IMR-90 (cell line): ENCODE results near the gene ABL1. TPM values are rescaled to one million over a fixed set of nuclear protein-coding genes. Genes with fewer than 3 reads are reported as not detected.

Source experiments
- ATAC-seq: fragments of 200-7000 bp; cut with Tn5 transposase; 2 replicates; pipeline ENCODE4 v1.9.1; 2020; ENCODE audit warnings: low read depth, mild to moderate bottlenecking, moderate library complexity
- BruUV-seq: library from RNA; stranded (reverse); fragments of 400-500 nt; replicated peaks from 2 replicates; lab custom pipeline; 2021; lab: Mats Ljungman, UMichigan
- CTCF ChIA-PET: fragments of 300-600 bp; formaldehyde crosslinking; extraction: SDS; loops from one replicate; lab custom pipeline; 2021; ENCODE audit warnings: antibody characterized with exemption; lab: Yijun Ruan, JAX
- POLR2A ChIA-PET: fragments of 300-600 bp; sonication (Branson Sonifier 250); formaldehyde crosslinking; loops from one replicate; lab custom pipeline; 2022; ENCODE audit warnings: antibody characterized with exemption; ENCODE audit not compliant: unreplicated experiment; lab: Charles Lee
- DNase-seq: peaks from one replicate; pipeline ENCODE4 v3.0.0; 2013
- H2AFZ ChIP-seq: replicated peaks from 2 replicates; pipeline ENCODE3; 2013; ENCODE audit warnings: low read length, mild to moderate bottlenecking; ENCODE audit not compliant: poor library complexity
- H2AK5ac ChIP-seq: 2 replicates; pipeline ENCODE4 v1.6.1; 2013; ENCODE audit warnings: low read depth, low read length, inconsistent platforms
- H2AK9ac ChIP-seq: replicated peaks from 2 replicates; pipeline ENCODE3; 2013; ENCODE audit warnings: mild to moderate bottlenecking, low read depth, low read length, moderate library complexity; ENCODE audit not compliant: poor library complexity
- H2BK120ac ChIP-seq: 2 replicates; pipeline ENCODE4 v1.6.1; 2013; ENCODE audit warnings: low read depth, low read length, inconsistent platforms
- H2BK15ac ChIP-seq: 3 replicates; pipeline ENCODE4 v1.6.1; 2013; ENCODE audit warnings: low read depth, low read length, inconsistent platforms
- H2BK20ac ChIP-seq: 2 replicates; pipeline ENCODE4 v1.6.1; 2013; ENCODE audit warnings: low read depth, mild to moderate bottlenecking, inconsistent platforms, low read length, moderate library complexity
- H2BK5ac ChIP-seq: 2 replicates; pipeline ENCODE4 v1.6.1; 2013; ENCODE audit warnings: mild to moderate bottlenecking, low read depth, low read length, inconsistent platforms; ENCODE audit not compliant: poor library complexity, severe bottlenecking
- H3K14ac ChIP-seq: replicated peaks from 2 replicates; pipeline ENCODE4 v1.6.1; 2013; ENCODE audit warnings: low read depth, low read length, inconsistent platforms
- H3K18ac ChIP-seq: 2 replicates; pipeline ENCODE4 v1.6.1; 2013; ENCODE audit warnings: low read depth, low read length, control low read depth
- H3K23ac ChIP-seq: 2 replicates; pipeline ENCODE4 v1.6.1; 2013; ENCODE audit warnings: low read depth, low read length, inconsistent platforms
- H3K27ac ChIP-seq: 2 replicates; pipeline ENCODE4 v1.5.1; 2013; ENCODE audit warnings: mild to moderate bottlenecking, control low read depth, low read length; ENCODE audit not compliant: insufficient read depth
- H3K27me3 ChIP-seq: 2 replicates; pipeline ENCODE4 v1.6.1; 2013; ENCODE audit warnings: low read length; ENCODE audit not compliant: control insufficient read depth, insufficient read depth
- H3K36me3 ChIP-seq: 2 replicates; pipeline ENCODE4 v1.6.1; 2013; ENCODE audit warnings: low read length, mixed read lengths; ENCODE audit not compliant: control insufficient read depth, insufficient read depth
- H3K4ac ChIP-seq: 2 replicates; pipeline ENCODE4 v1.6.1; 2013; ENCODE audit warnings: low read depth, low read length, inconsistent platforms
- H3K4me1 ChIP-seq: 2 replicates; pipeline ENCODE4 v1.6.1; 2013; ENCODE audit warnings: low read length, mixed read lengths; ENCODE audit not compliant: control insufficient read depth, insufficient read depth
- H3K4me2 ChIP-seq: 2 replicates; pipeline ENCODE4 v1.6.1; 2013; ENCODE audit warnings: low read depth, mild to moderate bottlenecking, control low read depth, low read length, moderate library complexity
- H3K4me3 ChIP-seq: 2 replicates; pipeline ENCODE4 v1.5.1; 2013; ENCODE audit warnings: low read depth, mild to moderate bottlenecking, control low read depth, low read length, moderate library complexity; ENCODE audit not compliant: insufficient read depth
- H3K56ac ChIP-seq: 2 replicates; pipeline ENCODE4 v1.6.1; 2013; ENCODE audit warnings: low read length, inconsistent platforms; ENCODE audit not compliant: insufficient read depth; ENCODE audit errors: extremely low read depth
- H3K79me1 ChIP-seq, 2 experiments: 2 replicates each; pipeline ENCODE4 v1.6.1; 2013; ENCODE audit warnings: low read length in 2 of 2, inconsistent platforms in 1 of 2, low read depth in 1 of 2
- H3K9ac ChIP-seq: 2 replicates; pipeline ENCODE4 v1.6.1; 2013; ENCODE audit warnings: low read depth, low read length, control low read depth
- H3K9me1 ChIP-seq: 2 replicates; pipeline ENCODE4 v1.6.1; 2013; ENCODE audit warnings: low read length, inconsistent platforms; ENCODE audit not compliant: insufficient read depth
- H3K9me3 ChIP-seq: 2 replicates; pipeline ENCODE4 v1.6.1; 2013; ENCODE audit warnings: low read length; ENCODE audit not compliant: control insufficient read depth, insufficient read depth
- H4K20me1 ChIP-seq: 2 replicates; pipeline ENCODE4 v1.6.1; 2013; ENCODE audit warnings: low read length, inconsistent platforms; ENCODE audit not compliant: insufficient read depth
- H4K5ac ChIP-seq: 2 replicates; pipeline ENCODE4 v1.6.1; 2013; ENCODE audit warnings: mild to moderate bottlenecking, low read depth, low read length, control low read depth
- H4K8ac ChIP-seq, 2 experiments: 2 replicates each; pipeline ENCODE4 v1.6.1; 2013; ENCODE audit warnings: low read depth in 2 of 2, low read length in 2 of 2, control low read depth in 1 of 2, inconsistent platforms in 1 of 2
- H4K91ac ChIP-seq: 2 replicates; pipeline ENCODE4 v1.6.1; 2013; ENCODE audit warnings: low read depth, low read length, inconsistent platforms; ENCODE audit not compliant: insufficient read depth
- BHLHE40 ChIP-seq: fragments of 150-350 bp; IDR thresholded peaks from 2 replicates; pipeline ENCODE4 v1.6.1; 2016; ENCODE audit warnings: mild to moderate bottlenecking, low read depth, low read length
- CEBPB ChIP-seq: IDR thresholded peaks from 2 replicates; pipeline ENCODE4 v1.6.1; 2012; ENCODE audit warnings: low read depth, low read length, improper control_type of control experiment
- CHD1 ChIP-seq: IDR thresholded peaks from 2 replicates; pipeline ENCODE4 v1.6.1; 2012; ENCODE audit warnings: low read depth, low read length, improper control_type of control experiment
- FOS ChIP-seq: fragments of 150-350 bp; IDR thresholded peaks from 2 replicates; pipeline ENCODE4 v1.6.1; 2016; ENCODE audit warnings: low read depth, low read length
- MAFK ChIP-seq: IDR thresholded peaks from 2 replicates; pipeline ENCODE4 v1.6.1; 2012; ENCODE audit warnings: low read depth, low read length, improper control_type of control experiment
- MAZ ChIP-seq: IDR thresholded peaks from 2 replicates; pipeline ENCODE4 v1.6.1; 2012; ENCODE audit warnings: low read depth, mild to moderate bottlenecking, low read length, improper control_type of control experiment, moderate library complexity, borderline replicate concordance
- MXI1 ChIP-seq: IDR thresholded peaks from 2 replicates; pipeline ENCODE4 v1.6.1; 2012; ENCODE audit warnings: low read depth, mild to moderate bottlenecking, low read length, moderate library complexity, borderline replicate concordance
- NFE2L2 ChIP-seq: fragments of 150-350 bp; IDR thresholded peaks from 2 replicates; pipeline ENCODE4 v1.6.1; 2016; ENCODE audit warnings: low read depth, mild to moderate bottlenecking, low read length
- POLR2A ChIP-seq: IDR thresholded peaks from 2 replicates; pipeline ENCODE4 v1.6.1; 2012; ENCODE audit warnings: mild to moderate bottlenecking, low read depth, low read length
- RAD21 ChIP-seq: IDR thresholded peaks from 2 replicates; pipeline ENCODE4 v1.6.1; 2012; ENCODE audit warnings: low read length, improper control_type of control experiment
- RCOR1 ChIP-seq: IDR thresholded peaks from 2 replicates; pipeline ENCODE4 v1.6.1; 2012; ENCODE audit warnings: mild to moderate bottlenecking, low read length, improper control_type of control experiment; ENCODE audit not compliant: insufficient replicate concordance
- RFX5 ChIP-seq: IDR thresholded peaks from 2 replicates; pipeline ENCODE4 v1.8.0; 2012; ENCODE audit warnings: low read depth, mild to moderate bottlenecking, low read length, moderate library complexity
- SMC3 ChIP-seq: fragments of 150-350 bp; IDR thresholded peaks from 2 replicates; pipeline ENCODE4 v1.6.1; 2016; ENCODE audit warnings: low read depth, mild to moderate bottlenecking, antibody characterized with exemption, low read length, moderate library complexity
- WGBS, 2 experiments: methylation state at CpG; one replicate each; pipeline versions ENCODE4 v1.1.5 to v1.1.7; 2013; ENCODE audit warnings: missing lambda C conversion rate in 2 of 2; ENCODE audit not compliant: insufficient read length in 1 of 2; ENCODE audit errors: extremely low coverage in 2 of 2; 5-methylcytosine and 5-hydroxymethylcytosine counted together
- dilution Hi-C: fragments of 300-500 bp; cut with HindIII; formaldehyde crosslinking; loops from one replicate; pipeline ENCODE4 v1.14.3; 2018; ENCODE audit warnings: low sequenced_read_pairs; ENCODE audit not compliant: unreplicated experiment
- in situ Hi-C: fragments of 300-500 bp; cut with MboI; formaldehyde crosslinking; loops from 3 replicates; pipeline ENCODE4 v1.14.3; 2019; ENCODE audit warnings: low sequenced_read_pairs, inconsistent platforms, mixed read lengths
- intact Hi-C: fragments of 100-400 bp; cut with micrococcal nuclease; formaldehyde crosslinking; loops from 2 replicates; pipeline ENCODE4 v1.10.0; 2022
- polyA plus RNA-seq, 3 experiments: library from polyadenylated mRNA; depleted of rRNA; stranded (reverse); fragments of >200 nt; gene quantifications; 2 replicates each; pipeline ENCODE4 v1.2.3, GENCODE V29; 2012; ENCODE audit warnings: low replicate concordance in 1 of 3
- total RNA-seq: library from RNA; depleted of rRNA; stranded (reverse); fragments of >200 nt; gene quantifications from 2 replicates; pipeline ENCODE4 v1.2.3, GENCODE V29; 2012
- TF ChIP-seq, protein P1 (sequence below): conservative IDR thresholded peaks from 2 replicates; pipeline ENCODE4 v1.5.1; 2012; ENCODE audit warnings: mild to moderate bottlenecking, low read depth, low read length, improper control_type of control experiment
- TF ChIP-seq, protein P2 (sequence below): fragments of 150-350 bp; IDR thresholded peaks from 2 replicates; pipeline ENCODE4 v1.6.1; 2016; ENCODE audit warnings: low read depth, mild to moderate bottlenecking, low read length, moderate library complexity, borderline replicate concordance
- TF ChIP-seq, protein P3 (sequence below): fragments of 150-350 bp; IDR thresholded peaks from 2 replicates; pipeline ENCODE4 v1.6.1; 2017; ENCODE audit warnings: mild to moderate bottlenecking, antibody characterized with exemption, low read length, low read depth

The ABL1 gene
- total and polyA plus RNA-seq, 2 of the 4 experiments (the other 2 are of a cell fraction) = 33.7 to 49.1 TPM

DNA sequence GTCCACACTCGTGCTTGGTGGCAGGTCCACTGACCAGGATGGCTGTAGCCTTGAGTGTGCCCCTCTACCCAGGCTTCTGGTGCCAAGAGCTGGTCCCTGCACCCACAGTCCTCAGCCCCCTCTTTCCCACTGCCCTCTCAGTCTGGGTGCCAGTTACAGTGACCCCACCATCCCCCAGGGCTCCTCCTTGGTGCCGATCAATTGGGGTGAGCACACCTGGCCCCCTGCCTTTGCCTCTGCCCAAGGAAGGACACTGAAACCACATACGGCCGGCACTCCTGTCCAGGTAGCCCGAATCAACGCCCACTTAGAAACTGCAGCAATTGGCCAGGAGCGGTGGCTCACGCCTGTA is 80.0 kb downstream of the ABL1 start:
- intact Hi-C loops (no loop called here), in situ Hi-C loops (no loop called here), dilution Hi-C loops (no loop called here)
- Histone ChIP-seq H3K4me3 (no peak overlapping the region), H3K79me1 (no peaks in the 10 kb centered on the region), H2AK9ac (no peak overlapping the region), H3K36me3 (no peaks in the 10 kb centered on the region), H3K14ac (no peak overlapping the region), H3K4me1 (peaks cover 6% of the 10 kb centered on the region), H2BK20ac (no peak overlapping the region), H4K91ac (no peak overlapping the region), H3K27me3 (no peaks in the 10 kb centered on the region), H3K9me3 (no peaks in the 10 kb centered on the region), H2BK15ac (no peak overlapping the region), H4K20me1 (no peaks in the 10 kb centered on the region), H3K23ac (no peak overlapping the region), H4K8ac (no peak overlapping the region), H3K9ac (no peak overlapping the region), H3K4me2 (no peak overlapping the region), H2BK5ac (no peak overlapping the region), H3K18ac (no peak overlapping the region), H2AFZ (no peak overlapping the region), H3K27ac (no peak overlapping the region), H3K9me1 (no peaks in the 10 kb centered on the region), H2AK5ac (no peak overlapping the region), H4K5ac (no peak overlapping the region), H2BK120ac (no peak overlapping the region), H3K4ac (no peak overlapping the region), H3K56ac (no peak overlapping the region)
- no peak for ATAC-seq
- DNase-seq = no peak
- CTCF ChIA-PET = no interaction called here
- POLR2A ChIA-PET = no interaction called here
- 81% methylated on average over 4 of the region's 8 CpGs; no CpG with 5 or more reads in 1 of the 2 experiments for WGBS, 2 experiments
- TF ChIP-seq, protein P1, sequence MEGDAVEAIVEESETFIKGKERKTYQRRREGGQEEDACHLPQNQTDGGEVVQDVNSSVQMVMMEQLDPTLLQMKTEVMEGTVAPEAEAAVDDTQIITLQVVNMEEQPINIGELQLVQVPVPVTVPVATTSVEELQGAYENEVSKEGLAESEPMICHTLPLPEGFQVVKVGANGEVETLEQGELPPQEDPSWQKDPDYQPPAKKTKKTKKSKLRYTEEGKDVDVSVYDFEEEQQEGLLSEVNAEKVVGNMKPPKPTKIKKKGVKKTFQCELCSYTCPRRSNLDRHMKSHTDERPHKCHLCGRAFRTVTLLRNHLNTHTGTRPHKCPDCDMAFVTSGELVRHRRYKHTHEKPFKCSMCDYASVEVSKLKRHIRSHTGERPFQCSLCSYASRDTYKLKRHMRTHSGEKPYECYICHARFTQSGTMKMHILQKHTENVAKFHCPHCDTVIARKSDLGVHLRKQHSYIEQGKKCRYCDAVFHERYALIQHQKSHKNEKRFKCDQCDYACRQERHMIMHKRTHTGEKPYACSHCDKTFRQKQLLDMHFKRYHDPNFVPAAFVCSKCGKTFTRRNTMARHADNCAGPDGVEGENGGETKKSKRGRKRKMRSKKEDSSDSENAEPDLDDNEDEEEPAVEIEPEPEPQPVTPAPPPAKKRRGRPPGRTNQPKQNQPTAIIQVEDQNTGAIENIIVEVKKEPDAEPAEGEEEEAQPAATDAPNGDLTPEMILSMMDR = no peak
- TF ChIP-seq, protein P2, sequence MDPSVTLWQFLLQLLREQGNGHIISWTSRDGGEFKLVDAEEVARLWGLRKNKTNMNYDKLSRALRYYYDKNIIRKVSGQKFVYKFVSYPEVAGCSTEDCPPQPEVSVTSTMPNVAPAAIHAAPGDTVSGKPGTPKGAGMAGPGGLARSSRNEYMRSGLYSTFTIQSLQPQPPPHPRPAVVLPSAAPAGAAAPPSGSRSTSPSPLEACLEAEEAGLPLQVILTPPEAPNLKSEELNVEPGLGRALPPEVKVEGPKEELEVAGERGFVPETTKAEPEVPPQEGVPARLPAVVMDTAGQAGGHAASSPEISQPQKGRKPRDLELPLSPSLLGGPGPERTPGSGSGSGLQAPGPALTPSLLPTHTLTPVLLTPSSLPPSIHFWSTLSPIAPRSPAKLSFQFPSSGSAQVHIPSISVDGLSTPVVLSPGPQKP = no peak
- TF ChIP-seq BHLHE40 (no peak), NFE2L2 (no peak), MXI1 (no peak), CEBPB (no peak), MAZ (no peak), RAD21 (no peak), POLR2A (no peak), FOS (no peak), CHD1 (no peak), SMC3 (no peak), MAFK (no peak), RFX5 (no peak), RCOR1 (no peak)
- TF ChIP-seq, protein P3, sequence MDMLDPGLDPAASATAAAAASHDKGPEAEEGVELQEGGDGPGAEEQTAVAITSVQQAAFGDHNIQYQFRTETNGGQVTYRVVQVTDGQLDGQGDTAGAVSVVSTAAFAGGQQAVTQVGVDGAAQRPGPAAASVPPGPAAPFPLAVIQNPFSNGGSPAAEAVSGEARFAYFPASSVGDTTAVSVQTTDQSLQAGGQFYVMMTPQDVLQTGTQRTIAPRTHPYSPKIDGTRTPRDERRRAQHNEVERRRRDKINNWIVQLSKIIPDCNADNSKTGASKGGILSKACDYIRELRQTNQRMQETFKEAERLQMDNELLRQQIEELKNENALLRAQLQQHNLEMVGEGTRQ = no peak
- no TSS peak for BruUV-seq
